GM21576 (cell line): ENCODE measurements around the gene MAGEB1.

ENCODE experiments used
- ATAC-seq: cut with Tn5 transposase; IDR thresholded peaks from one replicate; pipeline ENCODE4 v1.9.1; 2021; ENCODE audit warnings: mild to moderate bottlenecking, moderate library complexity; ENCODE audit not compliant: unreplicated experiment

Gene MAGEB1

DNA sequence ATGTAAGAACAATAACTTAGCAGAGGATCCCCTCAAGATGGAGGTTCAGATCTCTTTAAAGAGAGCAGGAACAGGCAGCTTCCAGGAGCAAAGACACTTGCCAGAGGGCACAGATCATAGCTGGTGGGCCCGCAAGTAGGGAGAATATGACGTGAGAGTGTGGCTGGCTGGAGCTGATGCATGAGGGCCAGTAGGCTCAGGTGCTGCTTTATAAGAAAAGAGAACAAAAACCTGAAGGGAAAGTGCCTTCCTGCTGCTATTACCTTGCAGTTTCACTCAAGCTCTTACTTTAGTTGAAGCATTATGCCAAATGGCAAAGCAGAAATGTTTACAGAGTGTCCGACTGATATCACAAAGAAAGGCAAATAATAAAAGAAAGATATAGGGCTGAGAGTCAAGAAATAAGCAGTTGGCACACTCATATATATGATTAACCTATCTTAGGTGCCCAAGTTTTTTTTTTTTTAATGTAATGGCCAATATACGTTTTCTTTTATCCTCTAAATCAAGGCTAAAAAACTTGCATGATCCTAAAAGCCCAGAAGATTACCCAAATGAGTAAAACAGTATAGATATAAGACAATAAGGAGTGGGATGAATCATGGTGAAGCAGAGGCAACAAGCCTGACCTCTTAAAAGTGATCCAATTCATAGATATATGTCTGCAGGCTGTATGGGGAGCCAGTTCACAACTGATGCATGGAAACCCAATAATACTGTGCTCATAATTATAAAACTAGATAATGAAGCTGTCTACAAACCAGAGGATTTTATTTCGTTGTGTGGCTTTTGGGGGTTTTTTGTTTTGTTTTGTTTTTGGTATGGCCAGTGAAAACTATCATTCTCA is 49.7 kb downstream of the MAGEB1 start:
- ATAC-seq, result no peak

DNA sequence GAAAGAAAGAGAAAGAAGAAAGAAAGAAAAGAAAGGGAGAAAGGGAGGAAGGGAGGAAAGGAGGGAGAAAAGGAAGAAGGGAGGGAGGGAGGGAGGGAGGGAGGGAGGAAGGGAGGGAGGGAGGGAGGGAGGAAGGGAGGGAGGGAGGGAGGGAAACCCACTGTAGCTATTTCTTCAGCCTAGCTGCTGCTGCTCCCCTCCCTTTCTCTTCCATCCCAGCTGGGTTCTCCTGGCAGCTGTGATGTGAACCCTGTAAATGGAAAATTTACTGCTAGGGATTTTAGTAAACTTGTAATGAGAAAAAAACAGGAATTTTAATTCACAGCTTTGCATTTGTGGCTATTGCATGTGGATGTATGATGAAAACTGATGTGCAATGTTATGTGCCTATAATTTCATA is 54.3 kb downstream of the MAGEB1 start:
- no peak for ATAC-seq
